ENCODE data around the gene EEFSEC. TPM values are rescaled to one million over a fixed set of nuclear protein-coding genes. Genes with fewer than 3 reads are reported as not detected.
A peak's percentile ranks its signal among the peaks of the same experiment; 100 is the strongest.

Gene EEFSEC
- total RNA-seq, 4 donors from 2014 or later: 9.1 to 17.4 (median 15.8) TPM

DNA sequence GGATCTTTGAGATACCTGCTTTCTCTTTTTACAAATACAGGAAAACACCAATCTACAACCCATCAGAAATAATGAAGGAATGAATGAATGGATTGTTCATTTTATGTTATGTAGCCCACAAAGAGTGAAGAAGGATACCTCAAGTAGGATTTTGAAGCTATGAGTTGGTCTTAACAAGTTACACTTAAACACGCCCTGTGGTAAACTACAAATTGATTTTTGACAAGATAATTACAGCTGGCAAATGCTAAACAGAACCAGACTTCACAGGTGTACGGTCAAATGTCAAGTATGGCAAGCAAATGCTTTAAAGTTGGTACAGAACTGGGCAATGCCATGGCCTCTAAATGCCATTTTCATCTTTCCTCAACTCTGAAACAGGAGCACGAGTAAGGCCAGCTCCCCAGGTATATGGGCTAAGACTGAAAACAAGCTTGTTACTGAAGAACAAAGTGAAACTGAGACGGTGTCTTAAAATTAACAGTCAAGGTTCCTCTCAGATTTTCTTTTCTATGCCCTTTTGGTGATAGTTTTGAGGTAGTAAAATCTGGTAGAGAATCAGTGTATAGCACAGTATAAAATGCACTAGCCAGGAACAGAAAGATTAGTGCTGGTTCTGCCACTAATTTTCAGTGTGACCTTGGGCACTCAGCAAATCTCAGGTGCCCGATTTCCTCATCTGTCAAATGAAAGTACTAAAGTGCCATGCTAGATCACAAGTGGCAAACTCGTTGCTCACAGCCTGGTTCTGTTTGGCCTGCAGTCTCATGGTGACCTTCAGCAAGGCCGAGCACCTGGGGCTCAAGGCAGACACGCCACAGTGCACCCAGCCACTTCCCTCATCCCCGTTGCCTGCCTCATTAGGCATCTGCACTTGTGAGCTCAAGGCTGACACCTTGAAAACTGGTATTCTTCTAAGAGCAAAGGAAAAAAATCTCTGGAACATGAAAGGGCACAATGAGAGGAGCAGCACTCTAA is 39.2 kb upstream of the EEFSEC start:
- Histone ChIP-seq H3K36me3 (peaks cover 0 to 60% (median 24%) of the 10 kb centered on the region in 4 donors), H3K4me1 (peaks cover 0 to 15% (median 13%) of the 10 kb centered on the region in 4 donors), H3K27me3 (no peaks in the 10 kb centered on the region), H3K9me3 (no peaks in the 10 kb centered on the region), H3K4me3 (no peak overlapping the region), H3K27ac (replicated peaks in 1 of 4) (no peak overlapping the region)
- WGBS: 91% methylated on average over 9 of the region's 9 CpGs
- TF ChIP-seq POLR2A (IDR thresholded peaks at IDR 0.05; ENCODE audit: low read depth) (no peak), POLR2AphosphoS5 (IDR thresholded peaks at IDR 0.05) (no peak), EP300 (IDR thresholded peaks at IDR 0.05) (no peak)
- TF ChIP-seq, protein P1, sequence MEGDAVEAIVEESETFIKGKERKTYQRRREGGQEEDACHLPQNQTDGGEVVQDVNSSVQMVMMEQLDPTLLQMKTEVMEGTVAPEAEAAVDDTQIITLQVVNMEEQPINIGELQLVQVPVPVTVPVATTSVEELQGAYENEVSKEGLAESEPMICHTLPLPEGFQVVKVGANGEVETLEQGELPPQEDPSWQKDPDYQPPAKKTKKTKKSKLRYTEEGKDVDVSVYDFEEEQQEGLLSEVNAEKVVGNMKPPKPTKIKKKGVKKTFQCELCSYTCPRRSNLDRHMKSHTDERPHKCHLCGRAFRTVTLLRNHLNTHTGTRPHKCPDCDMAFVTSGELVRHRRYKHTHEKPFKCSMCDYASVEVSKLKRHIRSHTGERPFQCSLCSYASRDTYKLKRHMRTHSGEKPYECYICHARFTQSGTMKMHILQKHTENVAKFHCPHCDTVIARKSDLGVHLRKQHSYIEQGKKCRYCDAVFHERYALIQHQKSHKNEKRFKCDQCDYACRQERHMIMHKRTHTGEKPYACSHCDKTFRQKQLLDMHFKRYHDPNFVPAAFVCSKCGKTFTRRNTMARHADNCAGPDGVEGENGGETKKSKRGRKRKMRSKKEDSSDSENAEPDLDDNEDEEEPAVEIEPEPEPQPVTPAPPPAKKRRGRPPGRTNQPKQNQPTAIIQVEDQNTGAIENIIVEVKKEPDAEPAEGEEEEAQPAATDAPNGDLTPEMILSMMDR (IDR thresholded peaks at IDR 0.05): no peak
- DNase-seq (ENCODE audit: extremely low spot score): no peak
- intact Hi-C loops (cut with DNase I): no loop called here

DNA sequence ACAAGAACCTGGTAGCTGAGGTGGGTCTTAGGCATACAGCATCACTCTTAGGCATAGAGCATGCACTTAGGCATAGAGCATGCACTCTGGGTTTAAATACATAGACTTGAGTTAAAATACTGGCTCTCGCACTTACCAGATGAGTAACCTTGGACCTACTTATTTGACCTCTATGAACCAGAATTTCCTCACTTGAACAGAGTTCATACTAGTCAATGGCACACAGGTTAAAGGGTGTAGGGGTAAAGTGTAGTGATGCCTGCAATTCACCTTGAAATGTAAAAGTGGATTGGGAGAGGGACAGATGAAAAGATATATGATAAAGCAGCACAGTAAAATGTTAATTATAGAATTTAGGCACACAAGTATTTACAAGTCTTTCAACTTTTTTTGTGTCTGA is 31.3 kb upstream of the EEFSEC start:
- H3K4me3 ChIP-seq: no peak overlapping the region
- peaks cover 9 to 20% (median 17%) of the 10 kb centered on the region in 4 donors for H3K4me1 ChIP-seq
- peaks cover 0 to 20% (median 8%) of the 10 kb centered on the region in 4 donors for H3K36me3 ChIP-seq
- TF ChIP-seq EP300 (IDR thresholded peaks at IDR 0.05) (no peak), POLR2A (IDR thresholded peaks at IDR 0.05; ENCODE audit: low read depth) (no peak), POLR2AphosphoS5 (IDR thresholded peaks at IDR 0.05) (no peak)
- TF ChIP-seq, protein P1 (IDR thresholded peaks at IDR 0.05): no peak
- WGBS: 100% methylated on average over 1 of the region's 1 CpG
- intact Hi-C loops (cut with DNase I): loop anchor here (5.0 kb wide), 1 partner anchor 45 kb away; no protein-coding TSS in a partner anchor
- no peaks in the 10 kb centered on the region for H3K27me3 ChIP-seq
- no peak overlapping the region for H3K27ac ChIP-seq (replicated peaks in 1 of 4)
- no peaks in the 10 kb centered on the region for H3K9me3 ChIP-seq
- DNase-seq (ENCODE audit: extremely low spot score): no peak

DNA sequence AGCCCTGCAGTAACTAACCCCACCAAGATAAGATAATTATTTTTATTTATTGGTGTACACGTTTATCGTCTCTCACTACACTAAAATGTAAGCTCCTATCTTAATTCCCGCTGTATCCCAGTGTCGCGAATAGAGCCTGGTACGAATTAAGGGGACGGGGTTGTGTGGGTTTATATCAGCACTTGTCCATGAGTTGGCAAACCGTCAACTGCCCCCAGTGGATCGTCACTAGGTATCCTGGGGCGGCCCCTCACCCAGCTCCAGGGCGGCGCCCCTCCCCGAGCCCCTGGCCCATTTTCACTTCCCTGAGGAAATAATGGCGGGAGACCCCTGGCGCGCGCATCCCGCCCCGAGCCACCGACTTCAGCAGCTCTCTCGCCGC is 30.1 kb upstream of the EEFSEC start:
- WGBS: under 1% methylated on average over 19 of the region's 22 CpGs
- no peaks in the 10 kb centered on the region for H3K27me3 ChIP-seq
- H3K4me3 ChIP-seq: peak overlapping the region; percentile 72 to 89 (median 82)
- DNase-seq (ENCODE audit: extremely low spot score): no peak
- no peaks in the 10 kb centered on the region for H3K9me3 ChIP-seq
- intact Hi-C loops (cut with DNase I): loop anchor here (5.0 kb wide), 1 partner anchor 46 kb away; no protein-coding TSS in a partner anchor
- H3K4me1 ChIP-seq: peaks cover 9 to 20% (median 17%) of the 10 kb centered on the region in 4 donors
- no peak for TF ChIP-seq EP300 (IDR thresholded peaks at IDR 0.05)
- peak overlapping the region; percentile 65 to 83 (median 76) for H3K27ac ChIP-seq (replicated peaks in 1 of 4)
- H3K36me3 ChIP-seq: peaks cover 0 to 9% (median 3%) of the 10 kb centered on the region in 4 donors

DNA sequence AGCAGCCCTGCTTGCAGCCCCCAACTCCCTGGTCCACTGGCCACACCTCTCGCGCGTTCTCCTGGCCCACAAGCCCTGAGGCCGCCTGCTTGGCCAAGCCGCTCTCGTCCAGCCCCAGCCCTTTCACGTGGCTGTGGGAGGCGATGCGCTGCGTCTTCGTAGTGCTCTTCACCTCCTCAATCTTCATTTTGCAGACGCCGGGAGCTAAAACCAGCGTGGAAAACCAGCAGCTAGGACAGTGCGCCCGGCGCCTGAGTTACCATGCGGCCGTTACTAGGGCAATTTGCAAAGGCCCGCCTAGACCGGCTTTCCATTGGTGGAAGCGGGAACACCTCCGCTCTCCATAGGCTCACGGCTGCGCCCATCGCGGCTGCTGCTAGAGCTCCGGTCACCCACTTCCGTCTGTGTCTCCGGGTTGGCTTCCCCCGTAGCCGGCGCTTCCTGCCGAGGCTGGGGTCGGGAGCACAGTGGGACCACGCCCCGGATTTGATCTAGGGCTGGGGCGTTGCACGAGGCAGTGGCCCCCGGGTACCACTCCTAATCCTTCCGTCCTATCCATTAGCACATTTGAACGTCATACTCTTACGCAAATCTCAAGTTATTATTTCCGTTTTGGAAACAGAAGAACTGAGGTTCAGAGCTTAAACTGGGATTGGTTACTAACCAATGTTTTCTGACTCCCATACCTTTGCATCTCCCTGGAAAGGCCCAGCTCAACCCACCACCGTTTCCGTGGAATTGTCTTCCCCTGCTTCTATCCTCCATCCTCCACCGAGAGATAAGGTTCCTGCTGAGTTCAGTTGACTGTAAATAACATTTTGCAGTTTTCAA is 29.5 kb upstream of the EEFSEC start, which contains the start of gene RUVBL1:
Gene RUVBL1 (minus strand): TSS at position 275 of the 831 bp plus-strand sequence. CDS start 88 bp downstream, at position 187.
- intact Hi-C loops (cut with DNase I): loop anchor here (5.0 kb wide), 1 partner anchor 46 kb away; no protein-coding TSS in a partner anchor
- Histone ChIP-seq H3K4me1 (peaks cover 9 to 20% (median 17%) of the 10 kb centered on the region in 4 donors), H3K36me3 (peaks cover 0 to 4% (median 1%) of the 10 kb centered on the region in 4 donors), H3K27me3 (no peaks in the 10 kb centered on the region), H3K27ac (replicated peaks in 1 of 4) (peak within 1 kb of the TSS; percentile 65 to 83 (median 76)), H3K9me3 (no peaks in the 10 kb centered on the region), H3K4me3 (peak within 1 kb of the TSS; percentile 72 to 89 (median 82))
- TF ChIP-seq POLR2AphosphoS5 (IDR thresholded peaks at IDR 0.05): peak; percentile 67 to 90
- TF ChIP-seq POLR2A (IDR thresholded peaks at IDR 0.05; ENCODE audit: low read depth): no peak
- TF ChIP-seq EP300 (IDR thresholded peaks at IDR 0.05): no peak
- DNase-seq (ENCODE audit: extremely low spot score): peak; percentile 98
- WGBS: 7% methylated on average over 17 of the region's 47 CpGs

DNA sequence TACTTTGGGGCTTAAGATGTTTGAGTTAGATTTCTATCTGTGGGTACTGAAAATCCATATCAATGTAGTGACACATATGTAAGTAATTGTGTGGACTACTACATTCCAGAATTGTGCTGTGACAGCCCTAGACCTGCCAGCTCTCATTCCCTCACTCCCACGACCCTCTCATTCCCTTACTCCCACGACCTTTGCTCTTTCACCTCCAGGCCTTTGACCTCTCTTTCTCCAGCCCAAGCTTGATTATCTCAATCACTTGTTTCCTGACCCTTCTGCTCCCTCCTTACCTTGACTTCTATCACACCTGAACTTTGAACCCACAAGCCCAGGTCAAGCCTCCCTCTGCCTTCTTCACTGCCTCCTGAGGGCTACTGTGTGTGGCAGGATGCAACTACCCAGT is 26.0 kb upstream of the EEFSEC start:
- intact Hi-C loops (cut with DNase I): no loop called here
- H3K27me3 ChIP-seq: no peaks in the 10 kb centered on the region
- no peak overlapping the region for H3K27ac ChIP-seq (replicated peaks in 1 of 4)
- no peak for DNase-seq (ENCODE audit: extremely low spot score)
- 67% methylated on average over 2 of the region's 2 CpGs for WGBS
- no peaks in the 10 kb centered on the region for H3K36me3 ChIP-seq
- no peak overlapping the region for H3K4me3 ChIP-seq
- TF ChIP-seq POLR2A (IDR thresholded peaks at IDR 0.05; ENCODE audit: low read depth) (no peak), EP300 (IDR thresholded peaks at IDR 0.05) (no peak), POLR2AphosphoS5 (IDR thresholded peaks at IDR 0.05) (no peak)
- TF ChIP-seq, protein P1 (IDR thresholded peaks at IDR 0.05): no peak
- H3K4me1 ChIP-seq: peaks cover 9 to 16% (median 16%) of the 10 kb centered on the region in 4 donors
- H3K9me3 ChIP-seq: no peaks in the 10 kb centered on the region
